ENCODE results near the gene MREG.
A peak's percentile ranks its signal among the peaks of the same experiment; 100 is the strongest.
"Not testable (repeated sequence)": the region's sequence is repeated elsewhere in the genome, so short reads cannot be mapped to it uniquely, and the experiment has no call there.

Gene MREG

GRCh38 chr2:215952860-215953637, 60.3 kb downstream of the MREG start:
- DNase-seq: no peak

- DNase-seq: no peak
These were observed 61.8 kb downstream of the MREG start for GRCh38 chr2:215951558-215951957.

GRCh38 chr2:215949991-215950404, 63.4 kb downstream of the MREG start:
- DNase-seq: peak; percentile 49

GRCh38 chr2:215948051-215948450, 65.3 kb downstream of the MREG start:
- DNase-seq: no peak

GRCh38 chr2:215946586-215946985, 66.8 kb downstream of the MREG start:
- no peak for DNase-seq

GRCh38 chr2:215942194-215942593, 71.2 kb downstream of the MREG start:
- DNase-seq: no peak

GRCh38 chr2:215941726-215942125, 71.6 kb downstream of the MREG start:
- DNase-seq: no peak

GRCh38 chr2:215940645-215941184, 72.6 kb downstream of the MREG start:
- no peak for DNase-seq

GRCh38 chr2:215937190-215937589, 76.2 kb downstream of the MREG start:
- no peak for DNase-seq

GRCh38 chr2:215933151-215933550, 80.2 kb downstream of the MREG start:
- DNase-seq: no peak

GRCh38 chr2:215931256-215931903, 82.0 kb downstream of the MREG start:
- DNase-seq: peak; percentile 41

- DNase-seq: no peak
These were observed 82.7 kb downstream of the MREG start for GRCh38 chr2:215930505-215931253.

- DNase-seq: no peak
These were observed 83.6 kb downstream of the MREG start for GRCh38 chr2:215929602-215930335.

GRCh38 chr2:215928086-215928485, 85.3 kb downstream of the MREG start:
- no peak for DNase-seq

GRCh38 chr2:215926992-215927391, 86.4 kb downstream of the MREG start:
- DNase-seq: not testable (repeated sequence)

- no peak for DNase-seq
These were observed 91.5 kb downstream of the MREG start for GRCh38 chr2:215921895-215922294.

- peak; percentile 48 for DNase-seq
These were observed 92.9 kb downstream of the MREG start for GRCh38 chr2:215920244-215921100.

GRCh38 chr2:215919624-215920243, 93.6 kb downstream of the MREG start:
- no peak for DNase-seq

- DNase-seq: no peak
These were observed 94.3 kb downstream of the MREG start for GRCh38 chr2:215918901-215919599.

- peak; percentile 57 for DNase-seq
These were observed 95.3 kb downstream of the MREG start for GRCh38 chr2:215917953-215918620.
